ACHN (cell line): ENCODE measurements around the gene ZNF664.

Experiments
- DNase-seq: peaks from one replicate; pipeline ENCODE4 v3.0.0-alpha.2; 2015
- in situ Hi-C: cut with HindIII; loops from 2 replicates; pipeline ENCODE4 v1.10.0; 2017; ENCODE audit warnings: low sequenced_read_pairs, low pct_ligation_motif_present, low pct_unique_long_range_greater_than_20kb

ZNF664 gene

GRCh38 chr12:124000111-124000510, 27.1 kb downstream of the ZNF664 start:
- in situ Hi-C loops, result no loop called here
- DNase-seq, result no peak

GRCh38 chr12:124001343-124001742, 28.3 kb downstream of the ZNF664 start:
- no peak for DNase-seq
- in situ Hi-C loops, result no loop called here

DNA sequence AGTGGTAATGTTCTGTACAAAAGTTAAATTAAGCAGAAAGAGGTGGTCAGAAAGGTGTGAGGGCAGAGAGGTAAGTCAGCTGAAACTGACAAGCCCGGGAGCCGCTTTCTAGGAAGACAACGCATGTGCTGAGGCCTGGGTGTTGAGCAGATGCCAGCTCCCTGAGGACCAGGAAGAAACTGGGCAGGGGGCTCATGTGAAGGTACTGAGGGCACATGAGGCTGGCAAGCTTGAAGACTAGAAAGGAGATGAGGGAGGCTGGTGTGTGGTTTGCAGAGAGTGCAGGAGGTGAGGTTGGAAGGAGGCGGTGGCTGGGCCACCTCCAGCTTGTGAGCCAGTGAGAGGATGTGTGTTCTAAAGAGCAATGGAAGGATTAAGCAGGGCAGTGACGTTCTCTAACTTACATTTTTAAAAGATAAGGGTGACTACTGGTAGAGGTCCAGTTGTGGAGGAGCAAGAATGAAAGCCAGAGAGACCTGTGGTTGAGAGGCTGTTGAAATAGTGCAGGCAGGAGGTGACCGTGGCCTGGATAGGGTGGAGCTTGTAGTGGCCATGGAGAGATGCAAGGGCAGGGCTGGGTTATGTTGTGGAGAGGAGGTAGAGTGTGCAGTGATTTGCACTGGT, 29.1 kb downstream of the ZNF664 start:
- in situ Hi-C loops, result no loop called here
- no peak for DNase-seq

DNA sequence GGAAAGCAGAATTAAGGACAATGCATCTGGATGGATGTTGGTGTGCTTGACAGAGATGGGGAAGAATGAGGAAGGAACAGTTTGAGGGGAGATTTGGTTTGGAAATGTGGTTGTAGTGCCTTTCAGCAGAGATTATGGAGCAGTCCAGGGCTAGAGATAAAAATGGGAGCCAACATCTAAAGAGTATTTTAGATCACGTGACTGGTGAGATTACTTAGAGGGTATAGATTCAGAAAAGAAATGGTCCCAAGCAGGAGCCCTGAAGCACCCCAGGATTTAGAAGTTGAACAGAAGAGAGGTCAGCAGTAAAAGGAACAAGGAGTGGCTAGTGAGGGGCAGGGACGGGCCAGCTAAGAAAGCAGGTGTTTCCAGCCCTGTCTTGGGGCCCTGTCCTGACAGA, 29.6 kb downstream of the ZNF664 start:
- in situ Hi-C loops, result no loop called here
- DNase-seq, result no peak

- no peak for DNase-seq
- in situ Hi-C loops, result no loop called here
Observed at GRCh38 chr12:124004233-124004875, 31.3 kb downstream of the ZNF664 start.

DNA sequence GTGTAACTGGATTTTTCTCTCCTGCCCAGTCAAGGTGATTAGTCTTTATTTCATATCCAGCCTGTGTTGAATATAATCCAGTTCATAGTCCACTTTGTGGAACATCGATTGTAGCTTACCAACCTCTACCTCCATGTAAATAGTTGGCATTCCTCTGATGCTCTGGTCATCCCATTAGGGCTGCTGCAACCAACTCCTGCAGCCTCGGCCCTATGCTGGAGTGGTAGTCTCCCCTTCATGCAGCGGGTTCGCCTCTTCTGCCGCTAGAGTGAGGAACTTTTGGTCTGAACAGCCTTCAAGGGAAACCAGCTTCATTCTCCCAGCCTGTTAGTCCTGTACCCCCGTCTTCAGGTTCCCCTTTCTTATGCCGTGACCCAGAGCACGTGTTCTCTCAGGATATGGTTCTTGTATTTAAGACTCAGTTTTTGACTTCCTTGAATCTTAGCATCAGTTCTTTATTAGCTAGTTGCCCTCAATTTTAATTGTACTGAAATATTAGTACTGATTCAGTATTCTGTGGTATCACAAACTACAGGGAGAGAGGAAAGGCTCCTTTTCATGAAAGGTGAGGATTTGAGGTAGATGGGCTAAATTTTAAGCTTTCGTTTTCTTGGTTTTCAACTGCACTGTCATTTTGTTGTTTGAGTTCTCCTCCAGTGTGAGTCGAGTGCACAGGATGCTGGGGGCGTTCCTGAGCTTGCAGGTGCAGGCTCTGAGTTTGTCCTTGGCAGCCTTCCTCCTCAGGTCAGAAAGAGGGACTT, 33.2 kb downstream of the ZNF664 start:
- in situ Hi-C loops, result no loop called here
- DNase-seq, result no peak

- no peak for DNase-seq
- in situ Hi-C loops, result no loop called here
Observed at GRCh38 chr12:124006846-124007713, 34.1 kb downstream of the ZNF664 start.

GRCh38 chr12:124007826-124008570, 35.0 kb downstream of the ZNF664 start:
- DNase-seq, result no peak

DNA sequence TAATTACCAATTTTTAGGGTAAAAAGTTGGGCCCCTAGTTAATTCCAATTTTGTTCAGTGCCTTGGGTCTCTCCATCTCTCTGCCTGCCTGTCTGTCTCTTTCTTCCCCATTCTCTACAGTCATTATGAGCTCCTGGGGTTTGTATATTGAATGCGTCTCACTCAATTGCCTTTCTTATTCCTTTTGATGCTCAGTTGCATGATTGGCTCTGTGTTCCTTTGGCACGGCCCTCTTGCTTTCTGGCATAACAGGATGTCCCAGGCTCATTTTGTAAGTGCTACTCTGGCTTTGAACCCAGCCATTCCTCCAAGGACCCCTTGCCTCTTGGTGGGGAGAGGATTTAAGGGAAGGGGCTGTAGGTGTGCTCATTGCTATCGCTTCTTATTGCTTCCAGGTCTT, 35.6 kb downstream of the ZNF664 start:
- in situ Hi-C loops, result no loop called here

More at GRCh38 chr12:124007826-124008570, 35.0 kb downstream of the ZNF664 start:
- in situ Hi-C loops, result no loop called here

GRCh38 chr12:124009781-124010180, 36.8 kb downstream of the ZNF664 start:
- in situ Hi-C loops, result no loop called here
- DNase-seq, result no peak

More for the DNA sequence above, 35.6 kb downstream of the ZNF664 start:
- DNase-seq, result no peak

DNA sequence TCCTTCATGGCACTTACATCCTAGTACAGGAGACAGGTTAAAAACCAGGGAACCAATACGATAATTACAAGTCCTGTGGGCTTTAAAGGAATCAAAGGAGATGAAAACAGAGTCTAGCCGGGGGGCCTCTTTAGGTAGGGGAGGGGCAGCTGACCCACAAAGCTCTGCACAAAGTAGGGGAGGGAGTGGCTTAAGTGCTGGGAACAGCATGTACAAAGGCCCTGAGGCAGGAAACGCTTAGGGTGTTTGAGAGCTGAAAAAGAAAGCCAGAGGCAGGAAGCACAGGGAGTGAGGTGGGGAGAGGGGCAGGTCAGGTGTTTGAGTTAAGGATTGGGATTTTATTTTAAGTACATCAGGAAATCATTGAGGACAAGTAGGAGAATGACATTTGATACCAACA, 37.7 kb downstream of the ZNF664 start:
- no peak for DNase-seq
- in situ Hi-C loops, result no loop called here

- no peak for DNase-seq
- in situ Hi-C loops, result no loop called here
Observed at GRCh38 chr12:124011435-124012115, 38.6 kb downstream of the ZNF664 start.

DNA sequence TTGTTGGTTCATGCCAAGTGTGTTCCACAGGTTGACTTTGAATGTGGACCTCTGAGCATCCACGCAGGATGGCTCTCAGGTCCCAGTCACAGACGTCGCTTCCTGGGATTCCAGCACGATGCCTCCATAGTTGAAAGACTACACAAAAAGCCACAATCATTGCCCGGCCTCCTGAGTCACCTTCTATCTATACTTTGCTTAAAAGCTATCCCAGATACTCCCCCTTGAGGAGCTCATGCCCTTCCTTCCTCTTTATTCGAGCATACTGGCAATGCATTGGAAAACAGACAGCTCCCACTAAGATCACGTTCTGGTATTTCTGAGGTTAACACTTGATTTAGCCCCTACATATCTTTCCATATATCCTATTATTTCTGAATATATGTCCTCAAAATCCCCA, 40.1 kb downstream of the ZNF664 start:
- in situ Hi-C loops, result no loop called here
- no peak for DNase-seq

DNA sequence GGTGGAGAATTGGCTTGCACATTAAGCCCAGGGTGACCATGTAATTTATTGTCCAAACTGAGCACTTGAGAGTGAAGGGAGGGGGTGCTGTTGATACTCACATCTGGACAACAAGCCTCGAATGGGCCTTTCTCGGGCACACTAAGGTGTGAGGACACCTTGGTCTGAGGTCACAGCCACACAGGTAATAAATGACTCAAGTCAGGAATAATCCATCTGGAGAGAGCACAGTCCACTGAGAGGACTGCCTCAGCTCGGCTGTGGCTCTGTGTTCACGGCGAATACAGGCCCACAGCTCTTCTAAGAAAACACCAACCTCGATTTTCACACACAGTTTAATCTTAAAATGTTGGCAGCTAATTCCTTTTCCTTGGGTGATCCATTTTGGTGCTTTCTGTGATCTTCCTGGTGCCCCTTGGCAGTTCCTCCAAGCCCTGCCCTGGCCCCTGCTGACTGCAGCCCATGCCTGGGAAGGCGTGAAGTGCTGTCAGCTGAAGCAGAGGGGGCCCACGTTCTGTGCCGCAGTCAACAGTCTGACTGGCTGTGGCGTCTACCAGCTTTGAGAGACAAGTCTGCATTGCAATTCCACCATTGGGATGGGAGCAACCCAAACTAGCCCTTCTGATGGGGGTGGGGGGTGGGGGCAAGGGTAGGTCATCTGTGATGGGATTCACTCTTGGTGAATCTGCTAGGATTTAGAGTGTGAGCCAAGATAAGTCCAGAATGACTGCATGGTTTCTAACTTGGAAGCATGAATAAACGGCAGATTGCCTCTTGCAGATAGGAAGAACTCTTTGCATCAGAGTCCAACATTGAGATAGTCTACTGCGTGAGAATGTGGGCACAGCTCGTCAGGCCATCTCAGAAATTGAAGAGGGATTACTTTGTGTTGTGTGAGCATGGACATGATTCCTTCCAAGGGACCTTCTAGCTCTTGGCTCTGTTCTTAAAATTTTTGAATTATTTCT, 42.8 kb downstream of the ZNF664 start:
- in situ Hi-C loops, result no loop called here
- DNase-seq, result no peak

DNA sequence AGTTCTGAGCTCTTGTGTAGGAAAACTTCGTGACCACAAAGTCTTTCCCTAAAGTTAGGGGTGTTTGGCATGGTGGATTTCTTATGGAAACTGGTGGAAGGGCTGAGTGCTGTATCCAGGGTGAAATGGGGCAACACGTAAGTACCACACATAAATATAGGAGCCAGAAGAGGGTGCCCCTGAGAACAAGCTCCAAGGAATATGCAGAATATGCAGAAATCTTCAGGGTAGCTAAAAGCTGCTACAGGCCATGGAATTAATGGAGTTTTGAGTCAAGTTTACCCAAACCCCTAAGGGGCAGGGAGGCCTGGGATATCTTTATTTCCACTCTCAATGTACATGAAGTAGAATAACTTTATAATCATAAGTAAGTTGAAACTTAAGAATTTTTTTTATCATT, 44.0 kb downstream of the ZNF664 start:
- DNase-seq, result no peak
- in situ Hi-C loops, result no loop called here

GRCh38 chr12:124018539-124018938, 45.5 kb downstream of the ZNF664 start:
- no peak for DNase-seq
- in situ Hi-C loops, result no loop called here

- no peak for DNase-seq
- in situ Hi-C loops, result no loop called here
Observed at GRCh38 chr12:124019115-124019514, 46.1 kb downstream of the ZNF664 start.
